IMR-90 (cell line): Measurements from ENCODE around the gene EDARADD. TPM values are rescaled to one million over a fixed set of nuclear protein-coding genes. Genes with fewer than 3 reads are reported as not detected.

ENCODE experiments used
- ATAC-seq: fragments of 200-7000 bp; cut with Tn5 transposase; 2 replicates; pipeline ENCODE4 v1.9.1; 2020; ENCODE audit warnings: low read depth, mild to moderate bottlenecking, moderate library complexity
- BruUV-seq: library from RNA; stranded (reverse); fragments of 400-500 nt; replicated peaks from 2 replicates; lab custom pipeline; 2021; lab: Mats Ljungman, UMichigan
- CTCF ChIA-PET: fragments of 300-600 bp; formaldehyde crosslinking; extraction: SDS; loops from one replicate; lab custom pipeline; 2021; ENCODE audit warnings: antibody characterized with exemption; lab: Yijun Ruan, JAX
- POLR2A ChIA-PET: fragments of 300-600 bp; sonication (Branson Sonifier 250); formaldehyde crosslinking; loops from one replicate; lab custom pipeline; 2022; ENCODE audit warnings: antibody characterized with exemption; ENCODE audit not compliant: unreplicated experiment; lab: Charles Lee
- DNase-seq: peaks from one replicate; pipeline ENCODE4 v3.0.0; 2013
- H2AFZ ChIP-seq: replicated peaks from 2 replicates; pipeline ENCODE3; 2013; ENCODE audit warnings: low read length, mild to moderate bottlenecking; ENCODE audit not compliant: poor library complexity
- H2AK5ac ChIP-seq: 2 replicates; pipeline ENCODE4 v1.6.1; 2013; ENCODE audit warnings: low read depth, low read length, inconsistent platforms
- H2AK9ac ChIP-seq: replicated peaks from 2 replicates; pipeline ENCODE3; 2013; ENCODE audit warnings: mild to moderate bottlenecking, low read depth, low read length, moderate library complexity; ENCODE audit not compliant: poor library complexity
- H2BK120ac ChIP-seq: 2 replicates; pipeline ENCODE4 v1.6.1; 2013; ENCODE audit warnings: low read depth, low read length, inconsistent platforms
- H2BK15ac ChIP-seq: 3 replicates; pipeline ENCODE4 v1.6.1; 2013; ENCODE audit warnings: low read depth, low read length, inconsistent platforms
- H2BK20ac ChIP-seq: 2 replicates; pipeline ENCODE4 v1.6.1; 2013; ENCODE audit warnings: low read depth, mild to moderate bottlenecking, inconsistent platforms, low read length, moderate library complexity
- H2BK5ac ChIP-seq: 2 replicates; pipeline ENCODE4 v1.6.1; 2013; ENCODE audit warnings: mild to moderate bottlenecking, low read depth, low read length, inconsistent platforms; ENCODE audit not compliant: poor library complexity, severe bottlenecking
- H3K14ac ChIP-seq: replicated peaks from 2 replicates; pipeline ENCODE4 v1.6.1; 2013; ENCODE audit warnings: low read depth, low read length, inconsistent platforms
- H3K18ac ChIP-seq: 2 replicates; pipeline ENCODE4 v1.6.1; 2013; ENCODE audit warnings: low read depth, low read length, control low read depth
- H3K23ac ChIP-seq: 2 replicates; pipeline ENCODE4 v1.6.1; 2013; ENCODE audit warnings: low read depth, low read length, inconsistent platforms
- H3K27ac ChIP-seq: 2 replicates; pipeline ENCODE4 v1.5.1; 2013; ENCODE audit warnings: mild to moderate bottlenecking, control low read depth, low read length; ENCODE audit not compliant: insufficient read depth
- H3K27me3 ChIP-seq: 2 replicates; pipeline ENCODE4 v1.6.1; 2013; ENCODE audit warnings: low read length; ENCODE audit not compliant: control insufficient read depth, insufficient read depth
- H3K36me3 ChIP-seq: 2 replicates; pipeline ENCODE4 v1.6.1; 2013; ENCODE audit warnings: low read length, mixed read lengths; ENCODE audit not compliant: control insufficient read depth, insufficient read depth
- H3K4ac ChIP-seq: 2 replicates; pipeline ENCODE4 v1.6.1; 2013; ENCODE audit warnings: low read depth, low read length, inconsistent platforms
- H3K4me1 ChIP-seq: 2 replicates; pipeline ENCODE4 v1.6.1; 2013; ENCODE audit warnings: low read length, mixed read lengths; ENCODE audit not compliant: control insufficient read depth, insufficient read depth
- H3K4me2 ChIP-seq: 2 replicates; pipeline ENCODE4 v1.6.1; 2013; ENCODE audit warnings: low read depth, mild to moderate bottlenecking, control low read depth, low read length, moderate library complexity
- H3K4me3 ChIP-seq: 2 replicates; pipeline ENCODE4 v1.5.1; 2013; ENCODE audit warnings: low read depth, mild to moderate bottlenecking, control low read depth, low read length, moderate library complexity; ENCODE audit not compliant: insufficient read depth
- H3K56ac ChIP-seq: 2 replicates; pipeline ENCODE4 v1.6.1; 2013; ENCODE audit warnings: low read length, inconsistent platforms; ENCODE audit not compliant: insufficient read depth; ENCODE audit errors: extremely low read depth
- H3K79me1 ChIP-seq, 2 experiments: 2 replicates each; pipeline ENCODE4 v1.6.1; 2013; ENCODE audit warnings: low read length in 2 of 2, inconsistent platforms in 1 of 2, low read depth in 1 of 2
- H3K9ac ChIP-seq: 2 replicates; pipeline ENCODE4 v1.6.1; 2013; ENCODE audit warnings: low read depth, low read length, control low read depth
- H3K9me1 ChIP-seq: 2 replicates; pipeline ENCODE4 v1.6.1; 2013; ENCODE audit warnings: low read length, inconsistent platforms; ENCODE audit not compliant: insufficient read depth
- H3K9me3 ChIP-seq: 2 replicates; pipeline ENCODE4 v1.6.1; 2013; ENCODE audit warnings: low read length; ENCODE audit not compliant: control insufficient read depth, insufficient read depth
- H4K20me1 ChIP-seq: 2 replicates; pipeline ENCODE4 v1.6.1; 2013; ENCODE audit warnings: low read length, inconsistent platforms; ENCODE audit not compliant: insufficient read depth
- H4K5ac ChIP-seq: 2 replicates; pipeline ENCODE4 v1.6.1; 2013; ENCODE audit warnings: mild to moderate bottlenecking, low read depth, low read length, control low read depth
- H4K8ac ChIP-seq, 2 experiments: 2 replicates each; pipeline ENCODE4 v1.6.1; 2013; ENCODE audit warnings: low read depth in 2 of 2, low read length in 2 of 2, control low read depth in 1 of 2, inconsistent platforms in 1 of 2
- H4K91ac ChIP-seq: 2 replicates; pipeline ENCODE4 v1.6.1; 2013; ENCODE audit warnings: low read depth, low read length, inconsistent platforms; ENCODE audit not compliant: insufficient read depth
- MAFK ChIP-seq: IDR thresholded peaks from 2 replicates; pipeline ENCODE4 v1.6.1; 2012; ENCODE audit warnings: low read depth, low read length, improper control_type of control experiment
- WGBS, 2 experiments: methylation state at CpG; one replicate each; pipeline versions ENCODE4 v1.1.5 to v1.1.7; 2013; ENCODE audit warnings: missing lambda C conversion rate in 2 of 2; ENCODE audit not compliant: insufficient read length in 1 of 2; ENCODE audit errors: extremely low coverage in 2 of 2; 5-methylcytosine and 5-hydroxymethylcytosine counted together
- dilution Hi-C: fragments of 300-500 bp; cut with HindIII; formaldehyde crosslinking; loops from one replicate; pipeline ENCODE4 v1.14.3; 2018; ENCODE audit warnings: low sequenced_read_pairs; ENCODE audit not compliant: unreplicated experiment
- in situ Hi-C: fragments of 300-500 bp; cut with MboI; formaldehyde crosslinking; loops from 3 replicates; pipeline ENCODE4 v1.14.3; 2019; ENCODE audit warnings: low sequenced_read_pairs, inconsistent platforms, mixed read lengths
- intact Hi-C: fragments of 100-400 bp; cut with micrococcal nuclease; formaldehyde crosslinking; loops from 2 replicates; pipeline ENCODE4 v1.10.0; 2022
- polyA plus RNA-seq, 3 experiments: library from polyadenylated mRNA; depleted of rRNA; stranded (reverse); fragments of >200 nt; gene quantifications; 2 replicates each; pipeline ENCODE4 v1.2.3, GENCODE V29; 2012; ENCODE audit warnings: low replicate concordance in 1 of 3
- total RNA-seq: library from RNA; depleted of rRNA; stranded (reverse); fragments of >200 nt; gene quantifications from 2 replicates; pipeline ENCODE4 v1.2.3, GENCODE V29; 2012

EDARADD gene
- total and polyA plus RNA-seq, 2 of the 4 experiments (the other 2 are of a cell fraction) = not detected

DNA sequence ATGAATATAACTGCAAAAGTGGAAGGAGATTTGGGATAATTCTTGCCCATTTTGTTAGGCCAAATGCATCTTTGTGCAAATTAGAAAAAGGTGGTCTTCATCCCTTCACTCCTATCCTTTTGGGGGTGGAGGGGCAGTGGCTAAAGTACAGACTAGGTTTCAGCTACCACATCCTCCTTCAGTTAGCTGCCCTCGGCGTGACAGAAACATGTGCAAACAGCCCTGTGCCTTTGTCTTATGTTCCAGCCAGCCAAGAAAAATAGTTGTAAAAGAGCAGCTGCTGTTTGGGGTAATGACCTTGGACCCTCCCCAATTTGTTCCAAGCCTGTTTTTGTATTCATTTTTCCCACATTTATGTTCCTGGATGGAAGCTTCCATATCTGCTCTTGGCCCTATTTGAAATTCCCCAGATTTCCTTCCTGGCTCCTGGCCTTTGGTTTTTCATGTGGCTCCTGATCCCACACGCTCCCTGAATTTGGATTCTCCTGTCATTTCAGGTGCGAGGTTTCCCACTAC, 121.4 kb downstream of the EDARADD start:
- Histone ChIP-seq H2BK120ac (peak overlapping the region; percentile 27; the same call in 1 of the 2 replicates), H4K8ac (no peak overlapping the region), H3K14ac (no peak overlapping the region), H3K36me3 (no peaks in the 10 kb centered on the region), H3K79me1 (no peaks in the 10 kb centered on the region), H2AFZ (no peak overlapping the region), H2BK20ac (no peak overlapping the region), H3K4me2 (no peak overlapping the region), H3K27me3 (no peaks in the 10 kb centered on the region), H2BK15ac (no peak overlapping the region), H3K4me1 (peaks cover 7% of the 10 kb centered on the region; the same call in 1 of the 2 replicates), H2BK5ac (no peak overlapping the region), H3K4me3 (no peak overlapping the region), H3K27ac (no peak overlapping the region), H3K4ac (0 out of 2 replicates have a peak overlapping the region, but pooled peaks have one; percentile 34), H3K9ac (no peak overlapping the region), H3K56ac (no peak overlapping the region), H2AK9ac (no peak overlapping the region), H3K18ac (no peak overlapping the region; the same call in 1 of the 2 replicates), H3K9me3 (no peaks in the 10 kb centered on the region), H3K23ac (no peak overlapping the region), H4K20me1 (no peaks in the 10 kb centered on the region), H4K91ac (no peak overlapping the region), H4K5ac (no peak overlapping the region), H2AK5ac (no peak overlapping the region), H3K9me1 (no peaks in the 10 kb centered on the region)
- CTCF ChIA-PET = interaction anchor here (0.7 kb wide), 1 partner anchor 546 kb away, joined by 3 read pairs; no protein-coding TSS in a partner anchor
- WGBS, 2 experiments = no CpG with 5 or more reads among the region's 4 CpGs
- dilution Hi-C loops (no loop called here), intact Hi-C loops (no loop called here), in situ Hi-C loops (no loop called here)
- no peak for TF ChIP-seq MAFK
- no TSS peak for BruUV-seq
- POLR2A ChIA-PET = no interaction called here
- no peak for DNase-seq
- ATAC-seq = no peak
